Activated T-helper 9 cell treated with anti-CD3 and anti-CD28 coated beads, Interleukin-2, amount 50 U/mL, for 16 hours (primary cell): Measurements from ENCODE around the gene BTBD16.

ENCODE experiments used
- DNase-seq: peaks from one replicate; pipeline ENCODE4 v3.0.0-alpha.2; 2020; ENCODE audit warnings: low read depth

The BTBD16 gene

GRCh38 chr10:122273966-122274545 is 3.0 kb downstream of the BTBD16 start:
- no peak for DNase-seq

GRCh38 chr10:122276611-122277208 is 5.6 kb downstream of the BTBD16 start:
- DNase-seq: no peak

GRCh38 chr10:122277526-122278136 is 6.5 kb downstream of the BTBD16 start:
- DNase-seq: no peak

GRCh38 chr10:122279725-122280141 is 8.6 kb downstream of the BTBD16 start:
- no peak for DNase-seq

- no peak for DNase-seq
Observed at GRCh38 chr10:122280156-122280555, 9.1 kb downstream of the BTBD16 start.

- no peak for DNase-seq
Observed at GRCh38 chr10:122281018-122281626, 10.0 kb downstream of the BTBD16 start.

GRCh38 chr10:122281751-122282150 is 10.7 kb downstream of the BTBD16 start:
- no peak for DNase-seq

- no peak for DNase-seq
Observed at GRCh38 chr10:122282253-122282671, 11.2 kb downstream of the BTBD16 start.

GRCh38 chr10:122282909-122283308 is 11.8 kb downstream of the BTBD16 start:
- no peak for DNase-seq

GRCh38 chr10:122285506-122286444 is 14.7 kb downstream of the BTBD16 start:
- no peak for DNase-seq

GRCh38 chr10:122286867-122287266 is 15.8 kb downstream of the BTBD16 start:
- DNase-seq: no peak

GRCh38 chr10:122287570-122287969 is 16.5 kb downstream of the BTBD16 start:
- no peak for DNase-seq

- no peak for DNase-seq
Observed at GRCh38 chr10:122288262-122288661, 17.2 kb downstream of the BTBD16 start.

- DNase-seq: no peak
Observed at GRCh38 chr10:122288917-122289316, 17.8 kb downstream of the BTBD16 start.

GRCh38 chr10:122290334-122290733 is 19.2 kb downstream of the BTBD16 start:
- no peak for DNase-seq

GRCh38 chr10:122290833-122291532 is 19.9 kb downstream of the BTBD16 start:
- no peak for DNase-seq

GRCh38 chr10:122291739-122292138 is 20.6 kb downstream of the BTBD16 start:
- no peak for DNase-seq

GRCh38 chr10:122292376-122292775 is 21.3 kb downstream of the BTBD16 start:
- no peak for DNase-seq

- DNase-seq: no peak
Observed at GRCh38 chr10:122293156-122293960, 22.3 kb downstream of the BTBD16 start.

GRCh38 chr10:122293961-122294380 is 22.9 kb downstream of the BTBD16 start:
- no peak for DNase-seq
